HCEC 1CT (cell line): ENCODE measurements around the gene CCDC88B.

Experiments
- DNase-seq: peaks from one replicate; pipeline ENCODE4 v3.0.0-alpha.2; 2017

CCDC88B gene

DNA sequence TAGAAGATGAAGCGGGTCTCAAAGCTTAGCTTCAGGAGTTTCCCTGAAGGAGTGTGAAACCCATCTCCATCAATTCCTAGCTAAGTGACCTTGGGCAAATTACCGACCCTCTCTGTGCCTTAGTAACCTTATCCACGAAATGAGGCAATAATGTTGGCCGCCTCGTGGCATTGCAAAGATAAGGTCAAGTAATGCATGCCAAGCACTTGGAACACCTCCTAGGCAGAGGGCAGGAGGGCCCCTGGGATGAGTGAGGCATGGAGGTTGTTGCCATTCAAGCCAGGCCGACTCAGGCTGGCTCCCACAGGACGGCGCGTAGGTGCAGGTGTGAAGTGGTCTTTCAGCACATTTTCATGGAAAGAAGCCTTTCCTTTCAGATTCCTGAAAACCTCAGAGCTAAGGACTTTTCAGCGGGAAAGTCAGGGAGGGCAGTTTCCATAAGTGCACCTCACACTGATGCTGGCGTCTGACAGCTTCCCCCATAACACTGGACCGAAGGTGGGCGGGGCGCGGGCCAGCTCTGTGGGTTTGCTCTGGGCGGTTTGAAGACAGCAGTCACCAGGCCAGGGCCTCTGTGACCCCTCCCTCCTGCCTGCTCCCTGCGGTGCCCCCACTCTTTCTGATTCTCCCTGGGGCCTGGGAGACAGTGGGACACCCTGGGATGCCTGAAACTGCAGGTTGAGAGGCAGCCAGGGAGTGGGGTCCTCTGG lies 44.2 kb downstream of the CCDC88B start:
- DNase-seq = no peak

DNA sequence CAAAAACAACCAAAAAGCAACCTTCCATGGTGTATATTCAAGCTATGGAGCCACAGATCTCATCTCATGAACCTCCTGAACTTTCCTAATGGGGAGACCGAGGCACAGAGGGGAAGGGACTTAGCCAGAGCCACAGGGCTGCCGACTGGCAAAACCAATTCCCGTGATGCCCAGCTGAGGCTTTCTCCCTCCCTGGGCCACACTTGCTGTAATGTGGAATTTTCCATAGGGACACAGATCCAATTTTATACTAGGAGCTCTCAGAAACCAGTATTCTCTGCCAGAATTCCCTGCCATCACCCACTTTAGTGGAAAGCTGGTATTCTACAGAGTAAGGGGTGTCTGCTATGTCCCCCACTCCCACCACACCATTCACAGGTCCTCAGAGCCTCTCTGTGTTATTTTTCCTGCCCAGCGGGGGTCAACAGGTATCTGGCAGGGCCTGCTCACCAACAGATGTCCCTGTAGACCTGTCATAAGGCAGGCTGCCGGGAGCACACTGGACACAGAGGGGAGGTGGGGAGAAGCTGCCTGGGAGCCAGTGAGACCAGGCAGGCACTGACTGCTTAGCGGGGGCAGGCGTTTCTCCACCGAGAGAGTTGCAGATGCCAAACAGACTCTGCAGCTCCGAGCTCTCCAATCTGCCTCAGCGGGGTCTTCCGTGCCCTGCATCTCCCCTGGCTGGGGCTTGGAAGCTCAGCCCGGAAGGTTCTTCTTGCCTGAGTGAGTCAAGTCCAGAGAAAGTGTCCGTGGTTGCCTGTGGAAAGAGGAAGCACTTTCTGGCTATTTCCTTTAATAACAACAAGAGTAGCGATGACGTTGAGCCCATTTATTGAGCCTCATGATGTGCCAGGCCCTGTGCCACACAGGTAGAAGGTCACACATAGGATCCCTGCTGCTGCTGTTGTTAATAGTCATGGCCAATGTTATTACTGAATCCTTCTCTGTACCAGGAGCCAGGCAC lies 45.3 kb downstream of the CCDC88B start:
- DNase-seq = no peak

DNA sequence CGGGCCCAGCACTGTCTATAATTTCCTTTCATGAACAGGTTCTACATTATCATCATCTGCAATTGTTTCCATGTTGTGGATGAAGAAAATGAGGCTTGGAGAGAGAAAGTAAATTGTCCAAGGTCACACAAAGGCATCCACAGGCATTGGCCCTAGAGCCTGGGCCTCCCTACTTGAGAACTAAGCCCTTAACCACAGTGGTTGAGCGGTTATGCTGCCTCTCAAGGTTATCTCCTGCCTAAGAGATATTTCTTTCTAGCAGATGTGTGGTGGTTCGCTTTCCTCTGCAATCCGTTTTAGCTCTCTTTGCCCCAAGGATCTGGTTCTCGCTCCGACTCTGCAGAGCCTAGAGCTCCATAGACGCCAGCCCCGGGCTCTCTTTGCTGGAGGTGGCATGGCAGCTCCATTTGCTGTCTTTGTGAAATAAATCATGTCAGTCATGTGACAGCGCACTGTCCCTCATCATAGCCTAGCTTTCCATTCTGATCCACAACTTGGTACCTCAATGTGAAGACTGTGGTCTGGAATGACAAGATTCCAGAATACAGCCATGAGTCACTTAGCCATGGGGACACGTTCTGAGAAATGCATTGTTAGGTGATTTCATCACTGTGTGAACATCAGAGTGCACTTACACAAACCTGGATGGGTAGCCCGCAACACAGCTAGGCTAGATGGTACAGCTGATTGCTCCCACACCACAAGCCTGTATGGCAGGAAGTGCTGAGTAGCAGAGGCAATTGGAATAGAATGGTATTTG lies 46.1 kb downstream of the CCDC88B start:
- DNase-seq = no peak

GRCh38 chr11:64387916-64388315 lies 47.9 kb downstream of the CCDC88B start:
- no peak for DNase-seq

GRCh38 chr11:64388894-64389293 lies 48.9 kb downstream of the CCDC88B start:
- DNase-seq = no peak

GRCh38 chr11:64389851-64390250 lies 49.8 kb downstream of the CCDC88B start:
- no peak for DNase-seq

- DNase-seq = no peak
Measured at GRCh38 chr11:64390558-64390957, 50.6 kb downstream of the CCDC88B start.

DNA sequence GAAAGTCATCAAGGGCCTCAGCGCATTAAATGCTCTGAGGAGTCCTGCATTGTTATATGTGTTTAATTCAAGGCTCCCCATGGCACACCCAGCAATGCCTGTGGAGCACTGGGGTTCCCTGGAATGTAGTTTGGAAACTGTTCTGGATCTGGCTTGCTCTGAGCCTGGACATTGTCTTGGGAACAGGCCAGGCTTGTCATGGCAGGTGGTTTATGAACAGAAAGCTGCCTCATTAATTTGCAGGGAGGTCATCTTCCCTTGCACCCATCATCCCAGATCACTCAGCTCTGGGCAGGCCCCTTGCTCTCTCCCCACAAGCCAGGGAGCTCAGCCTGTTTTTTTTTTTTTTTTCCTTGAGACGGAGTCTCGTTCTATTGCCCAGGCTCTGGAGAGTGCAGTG lies 51.8 kb downstream of the CCDC88B start:
- DNase-seq = no peak

GRCh38 chr11:64395545-64396078 lies 55.6 kb downstream of the CCDC88B start:
- DNase-seq = no peak

DNA sequence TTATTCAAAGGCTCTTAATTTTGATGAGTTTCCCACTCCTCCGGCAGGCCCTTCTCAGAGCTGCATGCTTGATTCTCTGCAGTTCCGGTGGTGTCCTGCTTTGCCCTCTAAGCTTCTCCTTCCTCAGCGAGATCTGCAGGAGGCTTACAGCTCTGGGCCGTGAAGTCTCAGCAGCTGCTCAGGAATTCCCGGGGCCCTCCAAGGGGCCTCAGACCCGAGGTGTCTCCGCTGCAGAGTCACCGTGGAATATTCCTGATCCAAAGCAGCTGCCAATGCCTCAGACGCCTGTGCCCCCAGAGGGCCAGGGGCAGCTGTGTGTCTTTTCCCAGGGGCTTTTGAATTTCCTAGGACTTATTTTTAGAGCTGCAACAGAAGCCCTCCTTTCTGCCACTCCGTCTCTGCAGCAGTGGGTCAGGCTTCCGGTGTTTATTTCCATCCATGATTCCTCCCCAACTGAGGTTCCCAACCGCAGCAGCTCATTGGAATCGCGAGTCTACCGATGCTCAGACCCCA lies 56.1 kb downstream of the CCDC88B start:
- DNase-seq = no peak

DNA sequence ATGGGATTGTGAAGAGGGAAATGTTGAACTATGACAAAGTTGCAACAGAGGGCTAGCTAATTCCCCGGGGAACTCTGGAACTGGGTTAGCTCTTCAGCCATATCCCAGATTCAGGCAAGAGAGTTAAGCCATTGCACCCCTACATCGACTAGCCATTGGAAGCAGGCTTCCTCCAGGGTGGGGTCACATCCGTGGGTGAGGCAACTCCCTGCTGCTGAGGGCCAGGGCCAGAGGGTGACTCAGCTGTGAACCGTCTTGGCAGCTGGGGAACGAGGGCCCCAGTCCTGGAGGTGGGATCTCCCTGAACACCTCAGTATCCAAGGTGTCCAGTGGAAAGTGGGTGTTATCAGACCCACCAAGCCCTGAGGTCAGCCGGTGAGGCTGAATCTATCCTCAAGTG lies 60.1 kb downstream of the CCDC88B start:
- DNase-seq = peak; percentile 18

DNA sequence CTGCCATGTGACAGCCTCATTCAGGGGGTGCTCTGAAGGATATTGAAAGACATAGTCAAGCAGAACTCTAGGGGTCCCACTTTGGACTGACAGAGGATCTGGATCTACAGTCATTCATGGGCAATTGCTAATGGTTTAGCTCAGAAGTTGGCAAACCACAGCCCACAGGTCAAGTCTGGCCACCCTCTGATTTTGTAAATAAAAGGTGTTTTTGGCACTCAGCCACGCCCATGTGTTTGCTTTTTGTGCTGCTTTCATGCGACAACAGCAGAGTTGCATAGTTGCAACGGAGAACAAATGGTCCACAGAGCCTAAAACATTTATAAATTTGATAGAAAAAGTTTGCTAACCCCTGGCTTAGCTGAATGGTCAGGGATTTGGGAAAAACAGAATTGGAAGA lies 60.7 kb downstream of the CCDC88B start:
- no peak for DNase-seq

GRCh38 chr11:64401775-64402174 lies 61.8 kb downstream of the CCDC88B start:
- no peak for DNase-seq

- no peak for DNase-seq
Measured at GRCh38 chr11:64403106-64403505, 63.1 kb downstream of the CCDC88B start.

DNA sequence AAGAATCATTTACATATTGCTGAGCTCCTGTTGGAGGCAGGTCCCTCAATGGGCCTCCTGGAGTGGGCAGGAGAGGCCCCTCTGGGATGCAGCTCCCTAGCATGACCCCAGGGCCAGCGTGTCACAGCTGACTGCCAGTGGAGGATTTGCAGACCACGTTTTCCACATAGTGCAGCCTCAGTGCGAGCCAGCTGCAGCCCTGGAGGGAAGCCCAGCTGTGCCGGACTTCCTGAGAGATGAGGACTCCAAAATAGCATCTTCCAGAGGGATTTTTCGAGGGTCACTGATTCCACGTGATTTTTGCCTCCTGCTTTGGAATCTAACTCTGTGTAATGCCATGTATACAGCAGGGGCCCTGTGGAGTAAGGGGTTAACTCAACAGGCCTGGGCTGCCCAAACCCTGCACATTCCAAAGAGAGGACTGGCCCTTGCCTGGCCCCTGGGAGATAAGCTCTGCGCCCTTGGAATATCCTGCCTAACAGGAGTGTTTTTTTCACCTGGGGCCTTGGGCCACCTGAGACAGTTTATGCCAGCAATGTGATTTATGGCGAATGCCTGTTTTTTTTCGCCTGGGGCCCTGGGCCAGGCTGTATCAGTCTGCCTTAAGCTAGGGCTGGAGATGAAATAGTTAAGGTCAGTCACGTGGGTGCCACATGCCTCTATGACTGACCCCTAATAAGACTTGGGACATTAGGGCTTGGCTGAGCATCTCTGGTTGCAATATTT lies 66.4 kb downstream of the CCDC88B start:
- DNase-seq = no peak
